Measurements from ENCODE around the gene TOR1A. TPM values are rescaled to one million over a fixed set of nuclear protein-coding genes. Genes with fewer than 3 reads are reported as not detected.

The TOR1A gene
- total RNA-seq, 1 donor from 2014 or later: 45.3 TPM

- H3K27ac Mint-ChIP-seq (ENCODE audit: unreplicated experiment): no peak overlapping the region
- peaks cover 35% of the 10 kb centered on the region for H3K4me1 Mint-ChIP-seq (ENCODE audit: low read depth)
- H3K4me3 Mint-ChIP-seq (ENCODE audit: unreplicated experiment): no peak overlapping the region
- no peaks in the 10 kb centered on the region for H3K27me3 Mint-ChIP-seq (ENCODE audit: low read depth)
- no peaks in the 10 kb centered on the region for H3K36me3 Mint-ChIP-seq (ENCODE audit: low read depth)
- no peaks in the 10 kb centered on the region for H3K9me3 Mint-ChIP-seq (ENCODE audit: low read depth)
- DNase-seq (ENCODE audit: low spot score): no peak
- TF ChIP-seq, protein P1, sequence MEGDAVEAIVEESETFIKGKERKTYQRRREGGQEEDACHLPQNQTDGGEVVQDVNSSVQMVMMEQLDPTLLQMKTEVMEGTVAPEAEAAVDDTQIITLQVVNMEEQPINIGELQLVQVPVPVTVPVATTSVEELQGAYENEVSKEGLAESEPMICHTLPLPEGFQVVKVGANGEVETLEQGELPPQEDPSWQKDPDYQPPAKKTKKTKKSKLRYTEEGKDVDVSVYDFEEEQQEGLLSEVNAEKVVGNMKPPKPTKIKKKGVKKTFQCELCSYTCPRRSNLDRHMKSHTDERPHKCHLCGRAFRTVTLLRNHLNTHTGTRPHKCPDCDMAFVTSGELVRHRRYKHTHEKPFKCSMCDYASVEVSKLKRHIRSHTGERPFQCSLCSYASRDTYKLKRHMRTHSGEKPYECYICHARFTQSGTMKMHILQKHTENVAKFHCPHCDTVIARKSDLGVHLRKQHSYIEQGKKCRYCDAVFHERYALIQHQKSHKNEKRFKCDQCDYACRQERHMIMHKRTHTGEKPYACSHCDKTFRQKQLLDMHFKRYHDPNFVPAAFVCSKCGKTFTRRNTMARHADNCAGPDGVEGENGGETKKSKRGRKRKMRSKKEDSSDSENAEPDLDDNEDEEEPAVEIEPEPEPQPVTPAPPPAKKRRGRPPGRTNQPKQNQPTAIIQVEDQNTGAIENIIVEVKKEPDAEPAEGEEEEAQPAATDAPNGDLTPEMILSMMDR (IDR thresholded peaks at IDR 0.05): no peak
These were observed 16.1 kb upstream of the TOR1A start for GRCh38 chr9:129840034-129840433.

DNA sequence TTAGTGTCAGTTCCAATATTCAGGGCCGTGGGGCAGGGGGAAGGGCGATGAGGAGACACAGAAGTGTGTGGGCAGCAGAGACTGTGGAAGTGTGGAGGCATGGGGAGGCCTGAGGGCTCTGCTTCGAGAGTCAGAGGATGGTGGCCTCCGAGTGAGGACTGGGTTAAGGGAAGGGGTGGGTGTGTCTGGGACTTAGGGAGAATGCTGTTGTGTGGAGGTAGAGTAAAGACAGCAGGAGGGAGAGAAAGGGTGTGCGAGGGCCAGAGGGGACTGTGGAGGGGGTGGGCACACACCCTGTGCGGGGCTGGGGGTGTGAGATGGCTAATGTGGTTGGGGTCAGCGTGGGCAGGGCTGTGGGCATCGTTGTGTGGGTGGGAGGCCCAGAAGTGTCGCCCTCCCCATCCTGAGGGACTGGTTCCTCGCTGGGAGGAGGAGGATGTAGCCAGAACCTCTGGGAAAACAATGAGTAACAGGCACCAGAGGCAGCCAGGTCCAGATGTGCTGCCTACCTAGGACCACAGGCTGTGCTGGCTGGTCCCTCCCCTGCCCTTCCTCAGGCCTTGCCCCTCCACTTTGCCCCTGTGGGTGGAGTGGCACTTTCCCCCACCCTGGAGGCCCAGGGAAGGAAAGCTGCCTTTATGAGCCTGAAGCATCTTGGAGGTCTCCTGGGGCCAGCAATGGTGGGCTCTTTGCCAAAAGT lies 15.5 kb upstream of the TOR1A start:
- H3K27me3 Mint-ChIP-seq (ENCODE audit: low read depth): no peaks in the 10 kb centered on the region
- H3K4me3 Mint-ChIP-seq (ENCODE audit: unreplicated experiment): peak overlapping the region; percentile 33
- TF ChIP-seq, protein P1 (IDR thresholded peaks at IDR 0.05): no peak
- no peaks in the 10 kb centered on the region for H3K9me3 Mint-ChIP-seq (ENCODE audit: low read depth)
- no peak for DNase-seq (ENCODE audit: low spot score)
- H3K4me1 Mint-ChIP-seq (ENCODE audit: low read depth): peaks cover 40% of the 10 kb centered on the region
- H3K27ac Mint-ChIP-seq (ENCODE audit: unreplicated experiment): peak overlapping the region; percentile 88
- H3K36me3 Mint-ChIP-seq (ENCODE audit: low read depth): no peaks in the 10 kb centered on the region

GRCh38 chr9:129838707-129839259 lies 14.8 kb upstream of the TOR1A start:
- H3K9me3 Mint-ChIP-seq (ENCODE audit: low read depth): no peaks in the 10 kb centered on the region
- no peak for DNase-seq (ENCODE audit: low spot score)
- H3K27me3 Mint-ChIP-seq (ENCODE audit: low read depth): no peaks in the 10 kb centered on the region
- peak overlapping the region; percentile 88 for H3K27ac Mint-ChIP-seq (ENCODE audit: unreplicated experiment)
- TF ChIP-seq, protein P1 (IDR thresholded peaks at IDR 0.05): no peak
- H3K4me3 Mint-ChIP-seq (ENCODE audit: unreplicated experiment): peak overlapping the region; percentile 33
- H3K4me1 Mint-ChIP-seq (ENCODE audit: low read depth): peaks cover 47% of the 10 kb centered on the region
- no peaks in the 10 kb centered on the region for H3K36me3 Mint-ChIP-seq (ENCODE audit: low read depth)

GRCh38 chr9:129836311-129837007 lies 12.5 kb upstream of the TOR1A start:
- Mint-ChIP-seq H3K27ac (ENCODE audit: unreplicated experiment) (peak overlapping the region; percentile 85), H3K4me1 (ENCODE audit: low read depth) (peaks cover 54% of the 10 kb centered on the region), H3K4me3 (ENCODE audit: unreplicated experiment) (peak overlapping the region; percentile 89), H3K36me3 (ENCODE audit: low read depth) (peaks cover 3% of the 10 kb centered on the region), H3K9me3 (ENCODE audit: low read depth) (no peaks in the 10 kb centered on the region), H3K27me3 (ENCODE audit: low read depth) (no peaks in the 10 kb centered on the region)
- DNase-seq (ENCODE audit: low spot score): no peak
- TF ChIP-seq, protein P1 (IDR thresholded peaks at IDR 0.05): no peak

- H3K9me3 Mint-ChIP-seq (ENCODE audit: low read depth): no peaks in the 10 kb centered on the region
- no peaks in the 10 kb centered on the region for H3K27me3 Mint-ChIP-seq (ENCODE audit: low read depth)
- TF ChIP-seq, protein P1 (IDR thresholded peaks at IDR 0.05): no peak
- peaks cover 54% of the 10 kb centered on the region for H3K4me1 Mint-ChIP-seq (ENCODE audit: low read depth)
- H3K36me3 Mint-ChIP-seq (ENCODE audit: low read depth): peaks cover 4% of the 10 kb centered on the region
- no peak for DNase-seq (ENCODE audit: low spot score)
- H3K4me3 Mint-ChIP-seq (ENCODE audit: unreplicated experiment): peak overlapping the region; percentile 89
- H3K27ac Mint-ChIP-seq (ENCODE audit: unreplicated experiment): peak overlapping the region; percentile 85
These were observed 11.9 kb upstream of the TOR1A start for GRCh38 chr9:129835860-129836223.
